ENCODE results near the gene CRK. TPM values are rescaled to one million over a fixed set of nuclear protein-coding genes. Genes with fewer than 3 reads are reported as not detected.

CRK gene
- total RNA-seq, 3 donors from 2014 or later (not counting 1 experiment from before 2014, with no cell fraction given), result 15.9 to 19.6 (median 16.7) TPM

DNA sequence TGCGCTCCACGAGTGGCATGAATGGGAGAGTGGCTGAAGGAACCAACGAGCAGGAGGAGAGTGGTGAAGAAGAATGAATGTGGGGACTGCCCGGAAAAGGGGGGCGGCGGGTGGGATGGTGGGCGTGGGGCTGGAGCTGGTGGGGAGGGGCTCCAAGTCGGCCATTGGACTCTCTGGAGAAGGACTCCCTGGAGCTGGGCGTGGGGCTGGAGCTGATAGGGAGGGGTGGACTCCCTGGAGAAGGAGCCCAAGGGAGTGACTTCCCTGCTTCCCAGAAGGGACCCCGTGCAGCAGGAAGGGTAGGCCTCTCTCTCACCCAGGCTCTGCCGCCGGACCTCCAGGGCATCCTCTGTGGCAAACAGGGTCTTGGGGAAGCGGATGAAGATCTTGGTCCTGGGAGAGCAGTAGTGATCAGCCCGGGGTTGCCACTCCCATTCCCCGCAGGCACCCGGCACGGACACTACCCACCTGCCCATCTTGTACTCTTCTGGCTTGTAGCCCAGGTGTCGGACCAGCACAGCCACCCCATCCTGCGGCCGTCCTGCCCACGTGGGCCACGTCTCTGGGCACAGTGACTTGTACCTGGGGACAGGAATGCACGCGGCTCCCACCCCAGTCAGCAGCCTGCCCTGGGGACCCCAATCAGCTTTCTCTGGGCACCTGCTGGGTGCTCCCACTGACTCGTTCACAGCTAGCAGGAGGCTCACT lies 14.9 kb upstream of the CRK start:
- intact Hi-C loops (cut with micrococcal nuclease), result no loop called here
- Mint-ChIP-seq H3K4me3 (no peak overlapping the region), H3K27ac (no peak overlapping the region), H3K36me3 (no peaks in the 10 kb centered on the region), H3K9me3 (no peaks in the 10 kb centered on the region), H3K27me3 (ENCODE audit: low read depth in 2 of 2) (peaks cover 24 to 26% of the 10 kb centered on the region in 2 donors), H3K4me1 (no peaks in the 10 kb centered on the region)
- Histone ChIP-seq H3K36me3 (ENCODE audit: control insufficient read depth, insufficient read depth, low read length) (no peaks in the 10 kb centered on the region), H3K9me3 (ENCODE audit: control insufficient read depth, insufficient read depth, low read length) (no peaks in the 10 kb centered on the region), H3K27ac (ENCODE audit: low read length) (no peak overlapping the region), H3K4me1 (ENCODE audit: control insufficient read depth, insufficient read depth, low read length) (peaks cover 15% of the 10 kb centered on the region), H3K4me3 (ENCODE audit: low read length) (no peak overlapping the region), H3K27me3 (ENCODE audit: control insufficient read depth, insufficient read depth, low read length) (no peaks in the 10 kb centered on the region)
- no peak for ATAC-seq
- DNase-seq, result no peak
- TF ChIP-seq, protein P1, sequence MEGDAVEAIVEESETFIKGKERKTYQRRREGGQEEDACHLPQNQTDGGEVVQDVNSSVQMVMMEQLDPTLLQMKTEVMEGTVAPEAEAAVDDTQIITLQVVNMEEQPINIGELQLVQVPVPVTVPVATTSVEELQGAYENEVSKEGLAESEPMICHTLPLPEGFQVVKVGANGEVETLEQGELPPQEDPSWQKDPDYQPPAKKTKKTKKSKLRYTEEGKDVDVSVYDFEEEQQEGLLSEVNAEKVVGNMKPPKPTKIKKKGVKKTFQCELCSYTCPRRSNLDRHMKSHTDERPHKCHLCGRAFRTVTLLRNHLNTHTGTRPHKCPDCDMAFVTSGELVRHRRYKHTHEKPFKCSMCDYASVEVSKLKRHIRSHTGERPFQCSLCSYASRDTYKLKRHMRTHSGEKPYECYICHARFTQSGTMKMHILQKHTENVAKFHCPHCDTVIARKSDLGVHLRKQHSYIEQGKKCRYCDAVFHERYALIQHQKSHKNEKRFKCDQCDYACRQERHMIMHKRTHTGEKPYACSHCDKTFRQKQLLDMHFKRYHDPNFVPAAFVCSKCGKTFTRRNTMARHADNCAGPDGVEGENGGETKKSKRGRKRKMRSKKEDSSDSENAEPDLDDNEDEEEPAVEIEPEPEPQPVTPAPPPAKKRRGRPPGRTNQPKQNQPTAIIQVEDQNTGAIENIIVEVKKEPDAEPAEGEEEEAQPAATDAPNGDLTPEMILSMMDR (IDR thresholded peaks at IDR 0.05), result no peak
- 91% methylated on average over 25 of the region's 25 CpGs for WGBS (ENCODE audit: insufficient coverage)

DNA sequence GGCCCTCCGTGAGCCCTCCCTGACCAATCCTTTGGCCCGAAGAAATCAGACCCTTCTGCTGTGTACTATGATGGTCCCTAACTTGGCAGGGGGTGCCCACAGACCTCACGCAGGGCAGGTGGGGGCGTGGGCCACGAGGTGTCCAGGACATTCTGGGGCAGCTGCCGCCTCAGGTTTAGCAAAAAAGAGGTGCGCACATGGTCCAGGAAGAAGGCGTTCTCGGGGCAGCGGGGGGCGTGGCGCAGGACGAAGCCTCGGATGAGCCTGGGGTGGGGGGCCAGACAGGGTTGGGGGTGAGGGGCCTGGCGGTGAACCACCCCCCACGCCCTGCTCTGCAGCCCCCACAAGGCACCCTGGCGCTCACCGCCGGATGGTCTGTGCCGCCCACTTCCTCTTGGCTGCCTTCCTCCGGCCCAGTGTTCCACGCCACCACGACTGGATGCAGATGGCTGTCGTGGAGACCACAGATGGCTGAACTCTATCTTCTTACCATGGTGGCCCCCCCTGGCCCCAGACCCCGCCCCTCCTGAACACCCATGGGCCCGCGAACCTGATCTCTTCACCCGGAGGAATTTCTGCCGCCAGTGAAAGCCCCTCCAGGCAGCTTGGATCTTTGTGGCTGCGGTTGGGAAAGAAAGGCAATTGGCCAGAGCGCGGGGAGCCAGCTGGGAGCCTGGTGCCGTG lies 14.2 kb upstream of the CRK start:
- Mint-ChIP-seq H3K4me1 (no peaks in the 10 kb centered on the region), H3K27ac (no peak overlapping the region), H3K27me3 (ENCODE audit: low read depth in 2 of 2) (peaks cover 26 to 27% of the 10 kb centered on the region in 2 donors), H3K36me3 (no peaks in the 10 kb centered on the region), H3K4me3 (no peak overlapping the region), H3K9me3 (no peaks in the 10 kb centered on the region)
- no peaks in the 10 kb centered on the region for H3K27me3 ChIP-seq (ENCODE audit: control insufficient read depth, insufficient read depth, low read length)
- H3K4me1 ChIP-seq (ENCODE audit: control insufficient read depth, insufficient read depth, low read length), result peaks cover 15% of the 10 kb centered on the region
- intact Hi-C loops (cut with micrococcal nuclease), result no loop called here
- no peaks in the 10 kb centered on the region for H3K36me3 ChIP-seq (ENCODE audit: control insufficient read depth, insufficient read depth, low read length)
- H3K27ac ChIP-seq (ENCODE audit: low read length), result no peak overlapping the region
- no peaks in the 10 kb centered on the region for H3K9me3 ChIP-seq (ENCODE audit: control insufficient read depth, insufficient read depth, low read length)
- WGBS (ENCODE audit: insufficient coverage), result 56% methylated on average over 33 of the region's 33 CpGs
- DNase-seq (no peak), ATAC-seq (no peak)
- H3K4me3 ChIP-seq (ENCODE audit: low read length), result no peak overlapping the region
- TF ChIP-seq, protein P1 (IDR thresholded peaks at IDR 0.05), result no peak

- Mint-ChIP-seq H3K9me3 (no peaks in the 10 kb centered on the region), H3K4me1 (no peaks in the 10 kb centered on the region), H3K36me3 (no peaks in the 10 kb centered on the region), H3K27ac (no peak overlapping the region), H3K27me3 (ENCODE audit: low read depth in 2 of 2) (peaks cover 27 to 32% of the 10 kb centered on the region in 2 donors), H3K4me3 (no peak overlapping the region)
- Histone ChIP-seq H3K36me3 (ENCODE audit: control insufficient read depth, insufficient read depth, low read length) (no peaks in the 10 kb centered on the region), H3K27ac (ENCODE audit: low read length) (no peak overlapping the region), H3K9me3 (ENCODE audit: control insufficient read depth, insufficient read depth, low read length) (no peaks in the 10 kb centered on the region), H3K4me3 (ENCODE audit: low read length) (no peak overlapping the region), H3K4me1 (ENCODE audit: control insufficient read depth, insufficient read depth, low read length) (peaks cover 15% of the 10 kb centered on the region), H3K27me3 (ENCODE audit: control insufficient read depth, insufficient read depth, low read length) (no peaks in the 10 kb centered on the region)
- WGBS (ENCODE audit: insufficient coverage), result 95% methylated on average over 28 of the region's 28 CpGs
- intact Hi-C loops (cut with micrococcal nuclease), result no loop called here
- ATAC-seq (no peak), DNase-seq (no peak)
- TF ChIP-seq, protein P1 (IDR thresholded peaks at IDR 0.05), result no peak
These were observed 13.3 kb upstream of the CRK start for GRCh38 chr17:1469231-1469852.
